ENCODE results near the gene USP50.
"Not testable (repeated sequence)": the region's sequence is repeated elsewhere in the genome, so short reads cannot be mapped to it uniquely, and the experiment has no call there.

The USP50 gene

DNA sequence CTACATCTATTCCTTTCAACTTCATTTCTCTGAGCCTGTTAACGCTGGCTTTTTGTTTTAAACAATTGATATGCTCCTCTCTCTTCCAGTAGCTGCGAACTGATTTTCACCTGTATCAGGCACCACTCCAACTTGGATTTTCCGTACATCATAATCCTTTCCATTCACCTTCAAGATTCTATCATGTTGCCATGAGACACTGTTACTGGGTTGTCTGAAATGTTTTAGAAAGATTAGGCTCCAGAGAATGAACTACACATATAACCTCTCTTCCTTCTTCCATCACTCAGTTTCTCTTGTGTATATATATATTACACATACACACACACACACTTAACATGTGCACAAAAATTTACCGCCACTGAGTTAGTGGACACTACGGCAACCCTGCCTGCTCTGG, at the start of gene USP50:
Gene USP50, minus strand, starts transcription at position 101 of the 400 bp plus-strand sequence. CDS start 141 bp downstream, outside the sequence.
- no peak for DNase-seq

- no peak for DNase-seq
These were observed 47.8 kb upstream of the USP50 start for GRCh38 chr15:50594311-50594710.

- no peak for DNase-seq
These were observed 47.3 kb upstream of the USP50 start for GRCh38 chr15:50593761-50594160.

DNA sequence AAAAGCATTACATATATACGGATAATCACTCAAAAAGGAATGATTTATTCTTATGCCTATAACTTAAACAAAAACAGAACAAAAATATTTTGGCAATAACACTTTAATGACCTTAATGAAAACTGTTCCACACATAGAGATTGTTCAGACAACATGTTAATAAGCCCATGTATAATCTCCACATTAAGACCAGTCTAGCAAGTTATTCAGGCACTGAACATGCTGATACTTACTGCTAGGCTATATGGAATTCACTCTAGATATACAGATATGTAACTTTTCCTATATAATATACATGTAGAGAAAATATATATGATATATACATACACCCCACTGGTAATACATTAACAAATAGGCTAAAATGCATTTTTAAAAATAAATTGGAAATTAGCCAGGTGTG, 43.8 kb upstream of the USP50 start:
- no peak for DNase-seq

- DNase-seq, result no peak
These were observed 31.0 kb upstream of the USP50 start for GRCh38 chr15:50577492-50577891.

GRCh38 chr15:50576166-50576565, 29.7 kb upstream of the USP50 start:
- no peak for DNase-seq

GRCh38 chr15:50573842-50574241, 27.4 kb upstream of the USP50 start:
- DNase-seq, result not testable (repeated sequence)

- no peak for DNase-seq
These were observed 17.3 kb upstream of the USP50 start for GRCh38 chr15:50563756-50564155.

- DNase-seq, result no peak
These were observed 16.5 kb upstream of the USP50 start for GRCh38 chr15:50562735-50563640.

DNA sequence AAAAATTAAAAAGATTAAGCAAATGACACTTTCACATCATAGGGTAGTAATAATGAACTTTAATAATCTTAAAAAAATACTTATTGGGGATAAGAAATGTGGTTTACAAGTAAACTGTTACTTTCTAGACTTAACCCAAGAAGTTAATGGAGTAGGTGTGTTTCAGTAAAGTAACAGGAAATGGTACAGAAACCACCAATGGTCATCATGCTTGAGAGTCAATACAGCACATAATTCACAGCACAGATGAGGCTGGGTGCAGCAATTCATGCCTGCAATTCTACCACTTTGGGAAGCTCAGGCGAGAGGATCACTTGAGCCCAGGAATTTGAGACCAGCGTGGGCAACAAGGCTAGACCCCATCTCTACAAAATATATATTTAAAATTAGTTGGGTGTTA, 11.5 kb upstream of the USP50 start:
- no peak for DNase-seq

- peak; percentile 2 for DNase-seq
These were observed 10.3 kb upstream of the USP50 start for GRCh38 chr15:50556642-50557371.

GRCh38 chr15:50552238-50552637, 5.8 kb upstream of the USP50 start:
- no peak for DNase-seq

GRCh38 chr15:50549326-50549725, 2.9 kb upstream of the USP50 start:
- DNase-seq, result no peak

DNA sequence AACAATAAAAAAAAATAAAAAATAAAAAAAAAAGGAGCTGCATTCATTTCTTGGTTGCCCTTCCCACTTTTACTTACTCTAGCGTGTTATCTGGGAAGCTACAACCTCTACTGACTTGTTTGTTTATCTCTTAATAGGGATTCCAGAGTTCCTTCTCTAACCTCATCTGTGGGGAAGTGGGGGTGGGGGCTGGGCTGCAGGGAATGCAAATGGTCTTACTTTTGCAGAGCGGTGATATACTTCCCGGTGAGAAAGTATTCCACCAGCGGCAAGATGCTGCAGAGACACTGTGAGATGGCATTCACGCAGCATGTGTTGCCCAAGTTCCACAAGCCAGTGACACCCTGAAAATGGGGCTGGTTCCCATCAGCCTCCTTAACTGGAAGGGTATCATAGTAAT, 2.1 kb downstream of the USP50 start:
- DNase-seq, result no peak

DNA sequence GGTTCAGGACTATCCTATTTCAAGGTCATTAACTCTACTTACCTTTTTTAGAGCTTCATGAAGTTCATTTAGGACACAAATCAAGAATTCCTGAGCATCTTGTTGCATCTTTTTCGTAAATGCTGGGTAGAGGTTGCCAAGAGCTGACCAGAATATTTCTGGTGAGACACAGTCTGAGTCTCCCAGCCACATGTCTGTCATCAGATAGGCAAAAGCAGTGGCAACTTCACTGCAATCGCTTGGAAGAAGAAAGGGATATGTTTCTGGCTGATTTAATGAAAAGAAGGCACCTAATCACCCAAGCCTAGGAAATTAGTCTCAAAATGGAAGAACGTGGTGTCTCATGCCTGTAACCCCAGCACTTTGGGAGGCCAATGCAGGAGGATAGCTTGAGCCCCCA, 2.9 kb downstream of the USP50 start:
- no peak for DNase-seq

DNA sequence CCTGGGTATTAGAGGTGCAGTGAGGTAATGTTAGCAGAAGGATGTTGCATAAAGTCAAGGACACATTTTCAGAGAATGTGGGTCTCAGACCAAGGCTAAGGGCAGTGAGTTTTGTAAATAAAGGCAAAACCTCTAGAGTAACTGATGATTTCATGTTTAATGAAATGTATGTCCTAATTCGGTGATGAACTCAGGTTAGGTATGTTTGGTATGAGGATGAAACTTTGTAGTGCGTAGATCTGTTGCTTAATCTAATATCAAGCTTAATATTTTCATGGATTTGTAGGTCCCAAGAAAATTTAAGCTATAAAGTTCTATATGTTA, 3.6 kb downstream of the USP50 start:
- DNase-seq, result no peak

- no peak for DNase-seq
These were observed 14.7 kb downstream of the USP50 start for GRCh38 chr15:50531766-50532165.

GRCh38 chr15:50531163-50531562, 15.3 kb downstream of the USP50 start:
- DNase-seq, result no peak

- no peak for DNase-seq
These were observed 22.6 kb downstream of the USP50 start for GRCh38 chr15:50523851-50524251.

DNA sequence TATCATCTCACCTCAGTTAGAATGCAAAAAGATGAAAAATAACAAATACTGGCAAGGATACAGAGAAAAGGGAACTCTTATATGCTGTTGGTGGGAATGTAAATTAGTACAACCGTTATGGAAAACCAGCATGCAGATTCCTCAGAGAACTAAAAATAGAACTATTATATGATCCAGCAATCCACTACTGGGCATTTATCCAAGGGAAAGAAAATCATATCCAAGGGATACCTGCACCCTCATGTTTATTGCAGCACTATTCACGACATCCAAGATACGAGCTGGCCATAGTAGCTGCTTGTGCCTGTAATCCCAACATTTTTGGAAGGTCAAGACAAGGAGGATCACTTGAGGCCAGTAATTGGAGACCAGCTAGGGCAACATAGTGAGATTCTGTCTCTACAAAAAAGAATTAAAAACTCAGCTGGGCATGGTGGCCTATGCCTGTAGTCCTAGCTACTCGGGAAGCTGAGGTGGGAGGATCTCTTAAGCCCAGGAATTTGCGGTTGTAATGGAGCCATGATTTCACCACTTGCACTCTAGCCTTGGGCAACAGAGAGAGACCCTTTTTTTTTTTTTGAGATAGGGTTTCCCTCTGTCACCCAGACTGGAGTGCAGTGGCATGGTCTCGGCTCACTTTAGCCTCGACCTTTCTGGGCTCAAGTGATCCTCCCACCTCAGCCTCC, 26.6 kb downstream of the USP50 start:
- no peak for DNase-seq

DNA sequence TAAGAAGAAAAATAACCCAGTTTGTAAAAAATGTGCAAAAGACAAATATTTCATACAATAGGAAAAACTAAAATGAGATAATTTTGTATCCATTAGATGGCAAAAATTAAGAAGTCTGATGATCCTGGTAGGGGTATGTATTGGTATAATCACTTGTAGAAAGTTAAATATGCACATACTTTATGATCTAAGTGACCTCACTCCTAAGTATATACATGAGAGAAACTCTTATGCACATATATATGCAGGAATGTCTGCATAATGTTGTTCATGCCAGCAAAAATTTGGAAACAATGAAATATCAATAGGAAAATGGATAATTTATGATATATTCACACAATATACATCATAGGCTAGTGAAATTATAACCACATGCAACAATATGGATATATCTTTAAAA, 33.5 kb downstream of the USP50 start:
- DNase-seq, result no peak

- DNase-seq, result no peak
These were observed 40.3 kb downstream of the USP50 start for GRCh38 chr15:50506121-50506520.

DNA sequence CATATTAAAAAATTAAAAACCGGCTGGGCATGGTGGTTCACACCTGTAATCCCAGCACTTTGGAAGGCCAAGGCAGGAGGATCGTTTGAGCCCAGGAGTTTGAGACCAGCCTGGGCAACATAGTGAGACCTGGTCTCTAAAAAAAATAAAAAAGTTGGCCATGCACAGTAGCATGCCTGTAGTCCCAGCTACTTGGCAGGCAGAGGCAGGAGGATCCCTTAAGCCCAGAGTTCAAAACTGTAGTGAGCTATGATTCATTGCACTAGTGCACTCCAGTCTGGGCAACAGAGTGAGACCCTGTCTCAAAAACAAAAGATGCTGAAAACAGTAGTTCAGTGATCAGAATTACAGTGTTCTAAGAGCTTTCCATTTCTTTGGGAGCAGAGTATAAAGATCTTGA, 40.8 kb downstream of the USP50 start:
- not testable (repeated sequence) for DNase-seq

GRCh38 chr15:50503144-50503543, 43.3 kb downstream of the USP50 start:
- no peak for DNase-seq
